Thyroid gland (tissue), 4 donors: Measurements from ENCODE around the gene TRMT13. TPM values are rescaled to one million over a fixed set of nuclear protein-coding genes. Genes with fewer than 3 reads are reported as not detected.

Experiments
- DNase-seq, 2 donors: peaks; one replicate each; pipeline ENCODE4 v3.0.0-alpha.2; 2019
- H3K27ac ChIP-seq, 3 donors: fragments of 200-600 bp; sonication (generic); 1 replicate in 2 of 3; 2 replicates in 1 of 3; pipeline ENCODE4 v1.5.1; 2016 to 2019; ENCODE audit warnings: mild to moderate bottlenecking in 1 of 3, moderate library complexity in 1 of 3
- H3K27me3 ChIP-seq: fragments of 200-600 bp; sonication (generic); one replicate; pipeline ENCODE4 v1.5.1; 2019
- H3K36me3 ChIP-seq, 2 donors: fragments of 200-600 bp; sonication (generic); one replicate each; pipeline ENCODE4 v1.5.1; 2016 to 2019
- H3K4me1 ChIP-seq, 2 donors: fragments of 200-600 bp; sonication (generic); one replicate each; pipeline ENCODE4 v1.5.1; 2017 to 2019
- H3K4me3 ChIP-seq, 3 donors: fragments of 200-600 bp; sonication (generic); replicated peaks in 1 of 3; 1 replicate in 2 of 3; 2 replicates in 1 of 3; pipeline ENCODE4 v1.5.1; 2016; ENCODE audit warnings: mild to moderate bottlenecking in 1 of 3
- H3K9me3 ChIP-seq: fragments of 200-600 bp; sonication (generic); one replicate; pipeline ENCODE4 v1.5.1; 2017
- POLR2A ChIP-seq, 2 donors: fragments of 450-650 bp; IDR thresholded peaks; one replicate each; pipeline ENCODE4 v1.6.1; 2017; ENCODE audit warnings: antibody characterized with exemption in 2 of 2, mild to moderate bottlenecking in 2 of 2, moderate library complexity in 1 of 2
- WGBS, 2 donors: methylation state at CpG; one replicate each; pipeline ENCODE4 v1.1.5; 2017; 5-methylcytosine and 5-hydroxymethylcytosine counted together
- intact Hi-C: fragments of 100-400 bp; cut with DNase I; formaldehyde crosslinking; loops from one replicate; pipeline ENCODE4 v1.15.1; 2023
- total RNA-seq, 4 donors: library from RNA; depleted of rRNA; stranded (reverse); fragments of >200 nt; gene quantifications; one replicate each; pipeline ENCODE4 v1.2.3, GENCODE V29; 2016
- TF ChIP-seq, protein P1 (sequence below), 6 experiments: fragments of 200-600 bp in 3 of 6; fragments of 450-650 bp in 3 of 6; sonication (generic) in 3 of 6; IDR thresholded peaks; one replicate each; pipeline ENCODE4 v1.5.1; 2016 to 2019; ENCODE audit warnings: antibody characterized with exemption in 6 of 6, mild to moderate bottlenecking in 2 of 6, inconsistent platforms in 1 of 6, moderate library complexity in 1 of 6

Gene TRMT13
- total RNA-seq, 4 donors from 2014 or later, result 27.6 to 39.5 (median 36.1) TPM

DNA sequence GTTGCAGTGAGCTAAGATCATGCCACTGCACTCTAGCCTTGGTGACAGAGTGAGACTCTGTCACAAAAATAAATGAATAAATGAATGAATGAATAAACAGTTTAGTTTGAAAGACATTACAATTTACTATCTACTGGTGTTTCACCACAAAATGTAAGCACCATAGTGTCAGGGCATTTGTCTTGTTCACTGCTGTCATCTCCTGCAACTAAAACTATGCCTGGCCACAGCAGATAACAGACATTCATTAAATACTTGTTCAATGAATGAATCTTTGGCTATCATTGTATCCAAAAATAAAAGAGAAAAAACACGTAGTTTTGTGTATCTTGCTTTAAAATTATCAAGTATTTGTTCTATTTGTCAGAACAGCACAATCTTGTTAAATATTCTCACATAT lies 32.8 kb upstream of the TRMT13 start:
- no peak for DNase-seq
- peaks cover 0 to 5% of the 10 kb centered on the region in 2 donors for H3K36me3 ChIP-seq
- WGBS, 2 donors, result 75 to 78% methylated on average over 1 of the region's 1 CpG
- no peak overlapping the region for H3K27ac ChIP-seq
- H3K4me3 ChIP-seq, result no peak overlapping the region
- H3K9me3 ChIP-seq, result no peaks in the 10 kb centered on the region
- intact Hi-C loops, result no loop called here
- no peaks in the 10 kb centered on the region for H3K27me3 ChIP-seq
- no peaks in the 10 kb centered on the region for H3K4me1 ChIP-seq
- no peak for TF ChIP-seq POLR2A (IDR thresholded peaks at IDR 0.05)
- TF ChIP-seq, protein P1, sequence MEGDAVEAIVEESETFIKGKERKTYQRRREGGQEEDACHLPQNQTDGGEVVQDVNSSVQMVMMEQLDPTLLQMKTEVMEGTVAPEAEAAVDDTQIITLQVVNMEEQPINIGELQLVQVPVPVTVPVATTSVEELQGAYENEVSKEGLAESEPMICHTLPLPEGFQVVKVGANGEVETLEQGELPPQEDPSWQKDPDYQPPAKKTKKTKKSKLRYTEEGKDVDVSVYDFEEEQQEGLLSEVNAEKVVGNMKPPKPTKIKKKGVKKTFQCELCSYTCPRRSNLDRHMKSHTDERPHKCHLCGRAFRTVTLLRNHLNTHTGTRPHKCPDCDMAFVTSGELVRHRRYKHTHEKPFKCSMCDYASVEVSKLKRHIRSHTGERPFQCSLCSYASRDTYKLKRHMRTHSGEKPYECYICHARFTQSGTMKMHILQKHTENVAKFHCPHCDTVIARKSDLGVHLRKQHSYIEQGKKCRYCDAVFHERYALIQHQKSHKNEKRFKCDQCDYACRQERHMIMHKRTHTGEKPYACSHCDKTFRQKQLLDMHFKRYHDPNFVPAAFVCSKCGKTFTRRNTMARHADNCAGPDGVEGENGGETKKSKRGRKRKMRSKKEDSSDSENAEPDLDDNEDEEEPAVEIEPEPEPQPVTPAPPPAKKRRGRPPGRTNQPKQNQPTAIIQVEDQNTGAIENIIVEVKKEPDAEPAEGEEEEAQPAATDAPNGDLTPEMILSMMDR (IDR thresholded peaks at IDR 0.05), result no peak

DNA sequence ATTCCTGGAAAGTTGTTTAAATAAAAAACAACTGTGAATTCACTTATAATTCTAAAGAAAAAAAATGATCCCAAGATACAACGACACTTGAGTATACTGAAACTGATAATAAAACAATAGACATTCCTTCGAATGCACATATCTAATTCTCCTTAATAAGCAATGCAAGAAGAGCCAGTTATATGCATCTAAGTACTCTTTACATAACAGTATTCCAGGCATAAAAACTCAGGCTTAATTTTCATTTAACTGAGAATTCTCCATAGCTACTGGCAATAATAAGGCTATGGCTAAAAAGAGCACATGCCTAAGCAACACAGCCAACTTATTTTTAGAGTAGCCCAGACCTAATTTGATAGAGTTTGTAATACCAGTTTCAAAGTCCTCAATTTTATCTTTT lies 31.4 kb upstream of the TRMT13 start:
- intact Hi-C loops, result no loop called here
- H3K4me3 ChIP-seq, result no peak overlapping the region
- H3K4me1 ChIP-seq, result no peaks in the 10 kb centered on the region
- H3K27ac ChIP-seq, result no peak overlapping the region
- no peaks in the 10 kb centered on the region for H3K27me3 ChIP-seq
- no peak for DNase-seq
- H3K9me3 ChIP-seq, result no peaks in the 10 kb centered on the region
- H3K36me3 ChIP-seq, result peaks cover 0 to 7% of the 10 kb centered on the region in 2 donors
- WGBS, 2 donors, result 95 to 96% methylated on average over 2 of the region's 2 CpGs
- TF ChIP-seq POLR2A (IDR thresholded peaks at IDR 0.05), result no peak
- TF ChIP-seq, protein P1 (IDR thresholded peaks at IDR 0.05), result no peak

DNA sequence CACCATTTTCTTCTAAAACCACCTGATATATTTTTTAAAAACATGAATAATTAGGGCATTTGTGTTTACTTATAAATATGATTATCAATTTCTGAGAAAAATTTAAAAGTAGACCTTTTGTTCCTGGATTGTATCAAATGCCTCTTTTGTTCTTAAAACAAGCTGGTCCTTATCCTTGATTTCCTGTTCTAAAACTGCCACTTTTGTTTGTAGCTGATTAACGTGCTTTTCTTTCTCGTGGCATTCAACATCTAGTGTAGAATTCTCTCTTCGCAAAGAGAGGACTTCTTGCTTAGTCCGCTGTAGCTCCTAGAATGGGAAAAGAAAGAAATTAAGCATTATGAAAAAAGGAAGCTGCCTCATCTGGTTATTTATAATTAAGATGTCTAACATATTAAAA lies 25.3 kb upstream of the TRMT13 start:
- Histone ChIP-seq H3K27me3 (no peaks in the 10 kb centered on the region), H3K9me3 (no peaks in the 10 kb centered on the region), H3K4me1 (no peaks in the 10 kb centered on the region), H3K27ac (no peak overlapping the region), H3K36me3 (peaks cover 0 to 7% of the 10 kb centered on the region in 2 donors), H3K4me3 (no peak overlapping the region)
- 91 to 93% methylated on average over 4 of the region's 4 CpGs for WGBS, 2 donors
- no peak for DNase-seq
- intact Hi-C loops, result no loop called here
- TF ChIP-seq POLR2A (IDR thresholded peaks at IDR 0.05), result no peak

DNA sequence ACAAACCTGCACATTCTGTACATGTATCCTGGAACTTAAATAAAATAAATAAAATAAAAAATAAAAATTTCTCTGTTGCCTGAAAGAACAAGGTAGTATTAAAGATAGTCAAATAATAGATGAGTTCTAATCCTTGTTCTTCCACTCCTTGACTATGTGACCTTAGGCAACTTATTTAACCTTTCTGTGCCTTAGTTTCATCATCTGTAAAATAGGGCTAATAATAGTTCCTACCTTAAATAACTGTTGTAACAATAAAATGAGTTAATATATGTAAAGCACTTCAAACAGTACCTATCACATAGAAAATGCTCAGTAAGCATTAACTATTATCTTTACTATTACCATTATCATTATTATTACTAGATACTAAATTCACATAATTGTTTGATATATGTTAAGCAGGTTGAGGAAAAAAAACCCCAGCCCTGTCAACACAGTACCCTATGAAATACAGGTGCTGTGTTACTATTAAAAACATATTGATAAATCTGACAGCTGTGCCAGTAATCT lies 23.4 kb upstream of the TRMT13 start:
- TF ChIP-seq, protein P1 (IDR thresholded peaks at IDR 0.05), result no peak
- no peak for TF ChIP-seq POLR2A (IDR thresholded peaks at IDR 0.05)
- Histone ChIP-seq H3K4me3 (no peak overlapping the region), H3K9me3 (no peaks in the 10 kb centered on the region), H3K27ac (no peak overlapping the region), H3K36me3 (peaks cover 0 to 7% of the 10 kb centered on the region in 2 donors), H3K27me3 (no peaks in the 10 kb centered on the region), H3K4me1 (no peaks in the 10 kb centered on the region)
- intact Hi-C loops, result no loop called here
- no peak for DNase-seq

- Histone ChIP-seq H3K36me3 (no peaks in the 10 kb centered on the region), H3K4me1 (no peaks in the 10 kb centered on the region), H3K9me3 (no peaks in the 10 kb centered on the region), H3K4me3 (no peak overlapping the region), H3K27me3 (no peaks in the 10 kb centered on the region), H3K27ac (no peak overlapping the region)
- no peak for DNase-seq
- TF ChIP-seq, protein P1 (IDR thresholded peaks at IDR 0.05), result no peak
- TF ChIP-seq POLR2A (IDR thresholded peaks at IDR 0.05), result no peak
- intact Hi-C loops, result no loop called here
- 97 to 98% methylated on average over 4 of the region's 4 CpGs for WGBS, 2 donors
These were observed 17.4 kb upstream of the TRMT13 start for GRCh38 chr1:100115524-100115923.

GRCh38 chr1:100122177-100122576 lies 10.8 kb upstream of the TRMT13 start:
- no peaks in the 10 kb centered on the region for H3K36me3 ChIP-seq
- H3K4me3 ChIP-seq, result no peak overlapping the region
- TF ChIP-seq POLR2A (IDR thresholded peaks at IDR 0.05), result no peak
- TF ChIP-seq, protein P1 (IDR thresholded peaks at IDR 0.05), result no peak
- H3K4me1 ChIP-seq, result no peaks in the 10 kb centered on the region
- no peak for DNase-seq
- H3K27me3 ChIP-seq, result no peaks in the 10 kb centered on the region
- no peak overlapping the region for H3K27ac ChIP-seq
- intact Hi-C loops, result loop anchor here (10.0 kb wide), 1 partner anchor 47 kb away; no protein-coding TSS in a partner anchor
- no peaks in the 10 kb centered on the region for H3K9me3 ChIP-seq
- 92 to 98% methylated on average over 1 of the region's 1 CpG for WGBS, 2 donors
